Endothelial cell of umbilical vein (primary cell): ENCODE measurements around the gene CCNL2. TPM values are rescaled to one million over a fixed set of nuclear protein-coding genes. Genes with fewer than 3 reads are reported as not detected.

ENCODE experiments used
- BruUV-seq: library from RNA; stranded (reverse); fragments of 400-500 nt; replicated peaks from 2 replicates; lab custom pipeline; 2021; lab: Mats Ljungman, UMichigan
- CTCF ChIA-PET: fragments of 300-600, 350-600 bp; sonication (Branson Sonifier 250); formaldehyde crosslinking; loops from one replicate; lab custom pipeline; 2021; ENCODE audit warnings: antibody characterized with exemption, inconsistent platforms; lab: Charles Lee
- POLR2A ChIA-PET: fragments of 300-600, 350-600 bp; sonication (Branson Sonifier 250); formaldehyde crosslinking; loops from one replicate; lab custom pipeline; 2021; ENCODE audit warnings: antibody characterized with exemption, inconsistent platforms; lab: Charles Lee
- DNase-seq: peaks from one replicate; pipeline ENCODE4 v3.0.0-alpha.2; 2011; ENCODE audit warnings: low read depth, low spot score
- FAIRE-seq: peaks from 2 replicates; lab custom pipeline; 2011; peaks lifted over from hg19 to GRCh38; lab: Jason Lieb, UNC
- H2AFZ ChIP-seq: 2 replicates; pipeline ENCODE4 v1.6.0; 2012; ENCODE audit warnings: low read depth, low read length, control low read depth, inconsistent platforms
- H3K27ac ChIP-seq: 2 replicates; pipeline ENCODE4 v1.5.1; 2011; ENCODE audit warnings: low read depth, mild to moderate bottlenecking, control low read depth, low read length, moderate library complexity; ENCODE audit not compliant: insufficient read depth
- H3K27me3 ChIP-seq, 2 experiments: 2 replicates each; pipeline versions ENCODE4 v1.6.0 to v1.6.1; 2011; ENCODE audit warnings: low read length in 2 of 2, mixed read lengths in 1 of 2; ENCODE audit not compliant: control insufficient read depth in 2 of 2, insufficient read depth in 2 of 2
- H3K36me3 ChIP-seq, 2 experiments: 2 replicates in 1 of 2; 3 replicates in 1 of 2; pipeline ENCODE4 v1.5.1; 2011; ENCODE audit warnings: low read length in 2 of 2, mild to moderate bottlenecking in 1 of 2, moderate library complexity in 1 of 2; ENCODE audit not compliant: control insufficient read depth in 2 of 2, insufficient read depth in 2 of 2; ENCODE audit errors: extremely low read depth in 1 of 2
- H3K4me1 ChIP-seq: 3 replicates; pipeline ENCODE4 v1.5.1; 2011; ENCODE audit warnings: mild to moderate bottlenecking, low read length; ENCODE audit not compliant: control insufficient read depth, insufficient read depth; ENCODE audit errors: extremely low read depth
- H3K4me2 ChIP-seq: 2 replicates; pipeline ENCODE4 v1.6.1; 2011; ENCODE audit warnings: low read length, control low read depth, mixed read lengths; ENCODE audit not compliant: insufficient read depth
- H3K4me3 ChIP-seq, 3 experiments: fragments of 200-600 bp in 1 of 3; sonication (generic), shearing (Covaris generic) in 1 of 3; replicated peaks in 1 of 3; 2 replicates each; pipeline ENCODE4 v1.5.1; 2011 to 2016; ENCODE audit warnings: control low read depth in 3 of 3, low read length in 3 of 3, mild to moderate bottlenecking in 2 of 3, inconsistent platforms in 1 of 3, low read depth in 1 of 3, moderate library complexity in 1 of 3; ENCODE audit not compliant: insufficient read depth in 1 of 3
- H3K79me2 ChIP-seq: 2 replicates; pipeline ENCODE4 v1.6.0; 2012; ENCODE audit warnings: low read length, inconsistent platforms; ENCODE audit not compliant: control insufficient read depth, insufficient read depth
- H3K9ac ChIP-seq: replicated peaks from 2 replicates; pipeline ENCODE3; 2011; ENCODE audit warnings: low read length, control low read depth; ENCODE audit not compliant: insufficient read depth; ENCODE audit errors: extremely low read depth
- H3K9me1 ChIP-seq: replicated peaks from 3 replicates; pipeline ENCODE4 v1.6.0; 2011; ENCODE audit warnings: mild to moderate bottlenecking, low read length; ENCODE audit not compliant: control insufficient read depth, insufficient read depth; ENCODE audit errors: extremely low read depth
- H3K9me3 ChIP-seq: replicated peaks from 2 replicates; pipeline ENCODE4 v1.5.1; 2012; ENCODE audit warnings: low read length, inconsistent platforms; ENCODE audit not compliant: control insufficient read depth, insufficient read depth
- H4K20me1 ChIP-seq: replicated peaks from 2 replicates; pipeline ENCODE3; 2011; ENCODE audit warnings: mild to moderate bottlenecking, low read length; ENCODE audit not compliant: control insufficient read depth, insufficient read depth; ENCODE audit errors: extremely low read depth
- CTCF ChIP-seq, 2 donors: IDR thresholded peaks; 1 replicate in 1 of 2; 2 replicates in 1 of 2; pipeline ENCODE4 v1.5.1; 2011; ENCODE audit warnings: low read length in 2 of 2, mild to moderate bottlenecking in 2 of 2, moderate library complexity in 2 of 2, control low read depth in 1 of 2, inconsistent platforms in 1 of 2, low read depth in 1 of 2; ENCODE audit not compliant: insufficient read depth in 1 of 2; ENCODE audit errors: extremely low read depth in 1 of 2
- EZH2 ChIP-seq: IDR thresholded peaks from 2 replicates; pipeline ENCODE4 v1.6.1; 2012; ENCODE audit warnings: borderline replicate concordance, low read depth, mild to moderate bottlenecking, moderate library complexity, low read length, inconsistent platforms; ENCODE audit not compliant: severe bottlenecking
- FOS ChIP-seq: IDR thresholded peaks from 2 replicates; pipeline ENCODE4 v1.6.1; 2011; ENCODE audit warnings: mild to moderate bottlenecking, low read length, moderate library complexity, borderline replicate concordance; ENCODE audit not compliant: insufficient read depth
- GATA2 ChIP-seq: IDR thresholded peaks from 2 replicates; pipeline ENCODE4 v1.7.0; 2011; ENCODE audit warnings: low read depth, mild to moderate bottlenecking, moderate library complexity, mixed read lengths, low read length; ENCODE audit not compliant: insufficient read length, insufficient read depth
- JUN ChIP-seq: IDR thresholded peaks from 2 replicates; pipeline ENCODE4 v1.6.1; 2011; ENCODE audit warnings: borderline replicate concordance, low read depth; ENCODE audit not compliant: insufficient read length, insufficient read depth
- MAX ChIP-seq: IDR thresholded peaks from 2 replicates; pipeline ENCODE4 v1.6.1; 2011; ENCODE audit not compliant: insufficient read depth, insufficient read length
- MYC ChIP-seq: IDR thresholded peaks from one replicate; pipeline ENCODE4 v1.6.1; 2011; ENCODE audit warnings: mild to moderate bottlenecking, low read depth, low read length
- POLR2A ChIP-seq: IDR thresholded peaks from 2 replicates; pipeline ENCODE4 v1.6.1; 2012; ENCODE audit warnings: low read depth, mild to moderate bottlenecking, control low read depth, low read length
- POLR2AphosphoS5 ChIP-seq: IDR thresholded peaks from 2 replicates; pipeline ENCODE4 v1.6.1; 2012; ENCODE audit warnings: low read depth, mild to moderate bottlenecking, control low read depth, low read length, moderate library complexity; ENCODE audit not compliant: insufficient read depth
- dilution Hi-C: fragments of 300-500 bp; cut with MboI; formaldehyde crosslinking; loops from one replicate; pipeline ENCODE4 v1.15.0; 2019; ENCODE audit warnings: low sequenced_read_pairs; ENCODE audit not compliant: extremely low pct_ligation_motif_present
- intact Hi-C: fragments of 100-400 bp; cut with micrococcal nuclease; formaldehyde crosslinking; loops from one replicate; pipeline ENCODE4 v1.10.0; 2022
- polyA plus RNA-seq, 4 experiments: library from polyadenylated mRNA; depleted of rRNA in 3 of 4; stranded (reverse) in 3 of 4; unstranded in 1 of 4; fragments of >200 nt; gene quantifications; 2 replicates each; pipeline versions ENCODE4 v1.2.1 to v1.2.3, GENCODE V29; 2011 to 2012; ENCODE audit warnings: missing spikeins in 1 of 4
- total RNA-seq: library from RNA; stranded (reverse); gene quantifications from 2 replicates; pipeline ENCODE4 v1.2.3, GENCODE V29; 2021

Gene CCNL2
- total and polyA plus RNA-seq, 2 donors (not counting 3 experiments of a cell fraction or from before 2014, with no cell fraction given) = 188 to 209 TPM

- ChIA-PET POLR2A (no interaction called here), CTCF (interaction anchor here (2.0 kb wide), 1 partner anchor 34 kb away, joined by 26 read pairs; no protein-coding TSS in a partner anchor)
- Histone ChIP-seq H2AFZ (peak overlapping the region; percentile 67), H3K9ac (peak overlapping the region; percentile 86), H3K9me3 (no peaks in the 10 kb centered on the region), H3K27me3 (no peaks in the 10 kb centered on the region), H3K36me3 (peaks cover 9 to 19% of the 10 kb centered on the region in 2 experiments), H3K79me2 (peaks cover 48% of the 10 kb centered on the region), H3K4me3 (peak overlapping the region; percentile 73 to 87 (median 86)), H3K27ac (peak overlapping the region; percentile 54), H3K9me1 (no peaks in the 10 kb centered on the region), H3K4me2 (peak overlapping the region; percentile 77), H3K4me1 (peaks cover 11% of the 10 kb centered on the region), H4K20me1 (no peaks in the 10 kb centered on the region)
- DNase-seq (no peak), FAIRE-seq (peak; percentile 98)
- dilution Hi-C loops = no loop called here
- no TSS peak for BruUV-seq
- TF ChIP-seq EZH2 (no peak), POLR2A (no peak), GATA2 (no peak), MAX (no peak), MYC (no peak), CTCF (IDR thresholded peaks at IDR 0.05; ENCODE audit: extremely low read depth in 1 of 2, insufficient read depth in 1 of 2, low read depth in 1 of 2, low read length in 2 of 2) (no peak), POLR2AphosphoS5 (no peak), JUN (no peak), FOS (no peak)
- intact Hi-C loops = loop anchor here (1.0 to 2.0 kb wide), 2 partner anchors 24 to 99 kb away; no protein-coding TSS in a partner anchor
Measured at GRCh38 chr1:1406101-1406820, 7.1 kb upstream of the CCNL2 start.
